ENCODE measurements around the gene MAP3K1.

DNA sequence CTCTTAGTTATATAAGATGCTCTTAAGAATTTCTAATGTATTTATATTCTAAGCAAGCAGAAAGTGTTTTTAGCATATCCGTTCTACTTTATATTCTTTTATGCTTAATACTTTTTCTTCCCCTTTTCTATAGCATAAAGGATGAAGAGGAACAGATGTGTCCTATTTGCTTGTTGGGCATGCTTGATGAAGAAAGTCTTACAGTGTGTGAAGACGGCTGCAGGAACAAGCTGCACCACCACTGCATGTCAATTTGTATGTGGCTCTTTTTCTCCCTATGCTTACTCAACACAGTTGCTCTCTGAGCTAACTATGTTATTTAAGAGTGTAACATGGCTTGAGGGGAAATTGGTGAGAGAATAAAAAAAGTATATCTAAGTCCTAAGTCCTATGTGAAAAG, 56.4 kb downstream of the MAP3K1 start:
- TF ChIP-seq, protein P1, sequence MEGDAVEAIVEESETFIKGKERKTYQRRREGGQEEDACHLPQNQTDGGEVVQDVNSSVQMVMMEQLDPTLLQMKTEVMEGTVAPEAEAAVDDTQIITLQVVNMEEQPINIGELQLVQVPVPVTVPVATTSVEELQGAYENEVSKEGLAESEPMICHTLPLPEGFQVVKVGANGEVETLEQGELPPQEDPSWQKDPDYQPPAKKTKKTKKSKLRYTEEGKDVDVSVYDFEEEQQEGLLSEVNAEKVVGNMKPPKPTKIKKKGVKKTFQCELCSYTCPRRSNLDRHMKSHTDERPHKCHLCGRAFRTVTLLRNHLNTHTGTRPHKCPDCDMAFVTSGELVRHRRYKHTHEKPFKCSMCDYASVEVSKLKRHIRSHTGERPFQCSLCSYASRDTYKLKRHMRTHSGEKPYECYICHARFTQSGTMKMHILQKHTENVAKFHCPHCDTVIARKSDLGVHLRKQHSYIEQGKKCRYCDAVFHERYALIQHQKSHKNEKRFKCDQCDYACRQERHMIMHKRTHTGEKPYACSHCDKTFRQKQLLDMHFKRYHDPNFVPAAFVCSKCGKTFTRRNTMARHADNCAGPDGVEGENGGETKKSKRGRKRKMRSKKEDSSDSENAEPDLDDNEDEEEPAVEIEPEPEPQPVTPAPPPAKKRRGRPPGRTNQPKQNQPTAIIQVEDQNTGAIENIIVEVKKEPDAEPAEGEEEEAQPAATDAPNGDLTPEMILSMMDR (IDR thresholded peaks at IDR 0.05; ENCODE audit: low read depth, low read length), result no peak
- TF ChIP-seq EZH2phosphoT487 (IDR thresholded peaks at IDR 0.05; ENCODE audit: low read depth), result no peak

Data from OCI-LY3 (cell line).